Measurements from ENCODE around the gene CEPT1.
A peak's percentile ranks its signal among the peaks of the same experiment; 100 is the strongest.
"Not testable (repeated sequence)": the region's sequence is repeated elsewhere in the genome, so short reads cannot be mapped to it uniquely, and the experiment has no call there.

CEPT1 gene

GRCh38 chr1:111139956-111140679, at the start of gene CEPT1, which contains the start of gene DRAM2:
CEPT1 (plus strand) TSS chr1:111140223; CDS start chr1:111147715, 7,492 bp downstream.
DRAM2 (minus strand) TSS chr1:111140093; CDS start chr1:111131554, 8,539 bp downstream.
- DNase-seq, result peak; percentile 93

- not testable (repeated sequence) for DNase-seq
Observed at GRCh38 chr1:111095421-111095820, 44.6 kb upstream of the CEPT1 start.

- no peak for DNase-seq
Observed at GRCh38 chr1:111097356-111098099, 42.5 kb upstream of the CEPT1 start.

- no peak for DNase-seq
Observed at GRCh38 chr1:111099289-111099688, 40.7 kb upstream of the CEPT1 start.

GRCh38 chr1:111101854-111102642, 38.0 kb upstream of the CEPT1 start:
- no peak for DNase-seq

- DNase-seq, result no peak
Observed at GRCh38 chr1:111104981-111105380, 35.0 kb upstream of the CEPT1 start.

- DNase-seq, result no peak
Observed at GRCh38 chr1:111110197-111110899, 29.7 kb upstream of the CEPT1 start.

- no peak for DNase-seq
Observed at GRCh38 chr1:111116496-111116895, 23.5 kb upstream of the CEPT1 start.

GRCh38 chr1:111126354-111126753, 13.7 kb upstream of the CEPT1 start:
- DNase-seq, result no peak

GRCh38 chr1:111127923-111128643, 11.9 kb upstream of the CEPT1 start:
- no peak for DNase-seq

- DNase-seq, result no peak
Observed at GRCh38 chr1:111129376-111129775, 10.6 kb upstream of the CEPT1 start.

- DNase-seq, result no peak
Observed at GRCh38 chr1:111131693-111132092, 8.3 kb upstream of the CEPT1 start.

GRCh38 chr1:111133866-111134265, 6.2 kb upstream of the CEPT1 start:
- DNase-seq, result no peak

- DNase-seq, result peak; percentile 83
Observed at GRCh38 chr1:111139324-111139955, 583 bp upstream of the CEPT1 start.

GRCh38 chr1:111140680-111140967, 601 bp downstream of the CEPT1 start:
- DNase-seq, result peak; percentile 32

GRCh38 chr1:111141245-111142220, 1.5 kb downstream of the CEPT1 start:
- DNase-seq, result no peak

GRCh38 chr1:111142356-111142975, 2.4 kb downstream of the CEPT1 start:
- no peak for DNase-seq

GRCh38 chr1:111145542-111145941, 5.5 kb downstream of the CEPT1 start:
- no peak for DNase-seq

- no peak for DNase-seq
Observed at GRCh38 chr1:111145963-111146768, 6.1 kb downstream of the CEPT1 start.

Data from NCI-H526 treated with DMSO at 0.1 percent for 48 hours (cell line).